GM19240 (cell line): ENCODE measurements around the gene SLC9A9.

Source experiments
- DNase-seq: peaks from one replicate; pipeline ENCODE4 v3.0.0; 2011; ENCODE audit warnings: low spot score; ENCODE audit not compliant: insufficient read length

SLC9A9 gene

GRCh38 chr3:143757691-143758090 is 90.6 kb downstream of the SLC9A9 start:
- DNase-seq, result no peak

- DNase-seq, result no peak
These were observed 92.3 kb downstream of the SLC9A9 start for GRCh38 chr3:143755978-143756377.

DNA sequence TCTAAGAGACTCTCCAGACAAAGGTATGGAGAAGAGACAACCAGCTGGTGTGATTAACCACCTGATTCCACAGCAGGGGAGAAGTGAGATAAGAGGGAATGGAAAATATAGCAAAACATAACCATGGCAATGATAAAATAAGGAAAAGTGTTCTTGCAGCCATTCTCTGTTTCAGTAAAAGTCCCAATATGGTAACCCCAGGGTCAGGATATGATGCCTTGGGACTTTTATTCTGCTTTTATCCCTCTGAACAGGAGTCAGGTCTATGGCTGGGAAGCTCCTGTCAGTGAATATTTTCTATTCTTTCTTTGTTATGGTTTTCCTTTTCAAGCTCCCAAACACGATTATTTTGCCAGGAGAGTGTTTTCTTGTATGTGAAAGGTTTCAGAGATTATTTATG is 94.2 kb downstream of the SLC9A9 start:
- no peak for DNase-seq

GRCh38 chr3:143753456-143753855 is 94.8 kb downstream of the SLC9A9 start:
- no peak for DNase-seq

- no peak for DNase-seq
These were observed 95.3 kb downstream of the SLC9A9 start for GRCh38 chr3:143753006-143753405.

DNA sequence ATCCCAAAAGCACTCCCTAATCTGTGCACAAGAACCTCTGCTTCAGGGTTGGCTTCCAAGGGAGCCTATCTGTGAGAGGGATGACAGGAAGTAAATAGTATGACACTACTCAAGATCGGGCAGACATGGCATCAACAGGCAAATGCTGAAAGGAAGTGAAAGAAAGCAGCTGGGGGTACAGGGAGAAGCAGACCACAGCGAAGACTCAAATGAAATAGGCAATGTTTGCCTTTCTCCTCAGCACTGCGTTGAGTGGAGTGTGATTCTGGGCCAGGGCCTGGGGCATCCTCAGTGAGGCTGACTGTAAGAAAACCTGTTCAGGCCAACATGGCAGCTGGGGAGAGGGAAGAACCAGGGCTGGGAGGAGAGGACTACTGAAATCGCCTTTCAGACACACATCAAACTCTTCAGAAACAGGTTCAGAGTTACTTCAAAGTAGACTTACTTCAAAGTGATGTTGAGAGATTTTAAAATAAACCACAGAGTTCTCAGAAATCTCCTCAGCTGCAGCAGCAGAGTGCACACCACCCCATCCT is 96.6 kb downstream of the SLC9A9 start:
- no peak for DNase-seq

- no peak for DNase-seq
These were observed 97.4 kb downstream of the SLC9A9 start for GRCh38 chr3:143750841-143751240.

GRCh38 chr3:143749926-143750325 is 98.3 kb downstream of the SLC9A9 start:
- DNase-seq, result no peak

GRCh38 chr3:143737065-143737464 is 111.2 kb downstream of the SLC9A9 start:
- DNase-seq, result no peak

DNA sequence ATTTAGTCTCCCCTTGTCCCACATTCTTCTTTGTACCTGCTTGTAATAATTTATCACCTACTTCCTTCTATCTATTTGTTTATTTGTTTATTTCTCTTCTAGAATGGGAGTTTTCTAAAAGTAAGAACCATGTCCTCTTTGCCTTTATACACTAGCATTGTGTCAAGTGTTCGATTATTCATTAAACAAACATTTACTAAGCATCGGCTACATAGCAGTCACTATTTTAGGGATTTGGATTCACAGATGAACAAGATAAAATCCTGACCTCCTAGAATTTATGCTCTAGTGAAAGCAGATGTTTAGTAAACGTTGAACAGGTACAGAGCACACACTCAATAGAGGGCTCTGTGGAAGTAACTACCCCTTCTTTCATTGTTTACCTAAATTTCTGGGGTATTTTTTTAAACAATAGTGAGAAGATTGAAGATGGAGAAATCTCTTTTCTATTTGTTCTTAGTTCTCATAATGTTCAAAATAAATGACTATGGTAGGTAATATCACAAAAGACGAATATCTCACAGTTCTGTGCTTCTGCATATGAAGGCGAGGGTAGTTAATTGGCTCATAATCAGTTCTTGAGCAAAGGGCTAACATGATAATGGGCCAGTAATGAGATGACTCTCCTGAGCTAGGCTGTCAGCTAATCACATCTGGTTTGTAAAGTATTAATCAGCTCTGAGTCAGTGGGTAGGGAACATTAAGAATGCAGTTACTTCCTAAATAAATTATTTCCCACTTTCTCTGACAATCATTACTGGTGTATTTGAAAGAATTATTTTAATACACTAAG is 111.9 kb downstream of the SLC9A9 start:
- no peak for DNase-seq

DNA sequence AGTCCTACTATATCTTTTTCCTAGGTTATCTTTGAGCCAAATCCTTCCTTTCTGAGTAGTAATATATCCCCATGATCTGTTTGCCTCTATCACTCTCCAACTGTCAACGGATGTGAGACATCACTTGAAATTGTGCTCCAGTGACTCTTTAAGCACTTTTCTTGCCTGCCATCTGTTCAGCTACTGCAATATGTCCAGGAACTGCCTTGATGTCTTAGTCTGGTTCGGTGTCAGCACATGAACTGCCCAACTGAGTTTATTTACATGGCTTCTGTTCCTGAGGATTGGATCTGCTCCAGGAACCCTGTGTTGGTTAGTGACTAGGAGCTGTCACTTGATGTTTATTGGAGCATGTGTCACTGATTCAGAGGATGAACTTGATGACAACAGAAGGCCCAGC is 116.5 kb downstream of the SLC9A9 start:
- no peak for DNase-seq

GRCh38 chr3:143731320-143731719 is 116.9 kb downstream of the SLC9A9 start:
- no peak for DNase-seq

DNA sequence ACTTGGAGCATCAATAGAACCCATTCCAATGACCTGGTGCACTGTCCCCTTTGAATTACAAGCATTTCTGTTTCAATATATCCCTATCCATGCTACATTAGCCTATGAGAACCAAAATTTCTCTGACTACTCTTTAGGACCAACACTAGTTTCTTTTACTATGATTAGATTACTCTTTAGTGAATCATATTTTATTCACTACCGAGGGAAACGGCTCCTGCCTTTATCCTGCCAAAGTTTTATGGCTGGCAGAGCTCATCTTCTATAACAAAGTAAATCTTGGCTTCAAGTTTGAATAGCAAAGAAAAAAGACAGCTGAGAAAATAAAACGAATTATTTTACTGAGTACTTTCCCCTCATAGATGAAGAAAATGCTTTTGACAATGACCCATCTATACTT is 120.9 kb downstream of the SLC9A9 start:
- no peak for DNase-seq

- no peak for DNase-seq
These were observed 121.5 kb downstream of the SLC9A9 start for GRCh38 chr3:143726727-143727126.

GRCh38 chr3:143720381-143720780 is 127.9 kb downstream of the SLC9A9 start:
- no peak for DNase-seq

DNA sequence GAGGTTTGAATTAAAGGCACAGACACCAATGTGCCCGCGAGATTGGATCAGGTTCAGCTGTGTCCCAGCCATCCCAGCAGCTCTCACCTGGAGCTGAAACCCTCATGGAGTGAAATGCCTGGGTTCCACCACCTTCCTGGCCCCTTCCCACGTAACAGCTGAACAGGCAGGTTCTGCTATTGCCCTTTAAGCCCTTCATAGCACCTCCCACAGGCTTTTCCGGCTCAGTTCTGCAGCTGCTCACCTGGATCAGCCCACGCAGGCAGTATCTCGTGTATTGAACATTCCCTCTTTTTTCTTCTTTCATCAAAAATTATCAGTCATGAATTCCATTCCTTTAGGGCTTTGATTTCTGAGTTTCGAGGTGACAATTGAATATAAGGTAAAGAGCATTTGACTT is 129.8 kb downstream of the SLC9A9 start:
- no peak for DNase-seq

DNA sequence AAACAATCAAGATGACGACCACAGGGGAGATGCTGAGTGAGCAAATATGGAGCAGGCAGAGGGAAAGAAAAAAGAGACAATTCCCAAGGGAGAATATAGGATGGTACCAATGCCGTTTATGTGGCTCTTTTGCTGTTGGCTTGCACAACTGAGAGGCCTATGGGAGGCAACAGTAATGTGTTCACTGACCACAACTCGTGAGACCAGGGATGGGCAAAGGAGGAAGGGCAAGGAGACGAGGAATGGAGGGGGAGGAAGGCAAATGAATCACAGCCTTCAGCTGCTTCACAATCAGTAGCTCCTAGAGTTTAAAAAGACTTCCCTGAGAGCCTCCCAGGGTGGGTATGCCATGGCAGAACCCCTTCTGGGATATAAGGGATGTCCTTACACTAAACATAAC is 131.5 kb downstream of the SLC9A9 start:
- DNase-seq, result no peak

GRCh38 chr3:143712522-143712921 is 135.7 kb downstream of the SLC9A9 start:
- no peak for DNase-seq

DNA sequence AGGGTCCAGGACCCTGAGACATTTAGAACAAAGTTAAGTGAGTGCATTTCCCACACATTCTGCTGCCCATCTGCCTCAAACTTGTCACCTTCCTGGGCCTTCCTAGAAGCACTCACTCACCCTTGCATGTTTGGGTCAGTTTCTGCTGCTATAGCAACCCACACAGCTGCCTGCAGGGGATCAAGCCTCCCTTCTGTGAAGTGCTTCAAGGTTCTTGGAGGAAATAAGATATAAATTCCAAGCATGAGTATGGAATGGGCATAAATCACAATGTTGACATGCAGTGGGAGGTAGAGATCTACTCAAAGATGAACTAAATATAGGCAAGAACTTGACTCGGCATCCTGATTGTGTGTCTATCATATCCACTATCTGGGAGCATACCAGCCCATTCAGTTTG is 140.4 kb downstream of the SLC9A9 start:
- DNase-seq, result no peak

GRCh38 chr3:143700431-143700975 is 147.8 kb downstream of the SLC9A9 start:
- DNase-seq, result no peak

DNA sequence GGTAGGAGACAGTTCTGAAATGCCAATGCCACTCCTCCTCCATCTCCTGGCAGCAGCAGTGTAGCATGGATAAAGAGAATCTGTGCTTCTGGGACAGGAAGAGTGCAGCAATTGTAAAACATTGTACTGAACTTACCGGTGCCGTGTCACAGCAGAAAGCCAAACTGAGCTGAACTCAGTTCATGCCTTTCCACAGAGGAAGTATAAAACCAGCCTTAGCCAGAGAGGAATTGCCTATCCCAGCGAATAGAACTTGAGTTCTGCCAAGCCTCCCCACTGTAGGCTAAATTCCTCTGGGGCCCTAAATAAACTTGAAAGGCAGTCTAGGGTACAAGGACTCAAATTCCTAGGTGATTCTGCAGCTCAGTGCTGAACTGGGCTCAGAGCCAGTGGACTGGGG is 148.8 kb downstream of the SLC9A9 start:
- DNase-seq, result no peak

- no peak for DNase-seq
These were observed 149.5 kb downstream of the SLC9A9 start for GRCh38 chr3:143698682-143699303.

GRCh38 chr3:143697975-143698374 is 150.3 kb downstream of the SLC9A9 start:
- DNase-seq, result no peak
